Tibial nerve (tissue), 4 donors: ENCODE data around the gene GIMAP5. TPM values are rescaled to one million over a fixed set of nuclear protein-coding genes. Genes with fewer than 3 reads are reported as not detected.

Experiments used
- DNase-seq, 2 donors: peaks; one replicate each; pipeline ENCODE4 v3.0.0-alpha.2; 2019; ENCODE audit warnings: low spot score in 2 of 2
- H3K27ac ChIP-seq, 4 donors: fragments of 200-600 bp; sonication (generic) in 3 of 4; one replicate each; pipeline ENCODE4 v1.5.1; 2017 to 2019; ENCODE audit warnings: mild to moderate bottlenecking in 1 of 4
- H3K27me3 ChIP-seq, 2 donors: fragments of 200-600 bp; sonication (generic) in 1 of 2; one replicate each; pipeline versions ENCODE4 v1.5.1 to v1.6.0; 2017 to 2019
- H3K36me3 ChIP-seq, 3 donors: fragments of 200-600 bp; sonication (generic); one replicate each; pipeline ENCODE4 v1.5.1; 2018 to 2019
- H3K4me1 ChIP-seq, 4 donors: fragments of 200-600 bp; sonication (generic) in 3 of 4; one replicate each; pipeline ENCODE4 v1.5.1; 2017 to 2019
- H3K4me3 ChIP-seq, 4 donors: fragments of 200-600 bp; sonication (generic) in 3 of 4; one replicate each; pipeline ENCODE4 v1.5.1; 2017 to 2019; ENCODE audit warnings: mild to moderate bottlenecking in 1 of 4, moderate library complexity in 1 of 4
- H3K9me3 ChIP-seq, 4 donors: fragments of 200-600 bp; sonication (generic) in 3 of 4; one replicate each; pipeline ENCODE4 v1.5.1; 2017 to 2019
- EP300 ChIP-seq, 2 donors: sonication (generic); formaldehyde crosslinking; IDR thresholded peaks; one replicate each; pipeline ENCODE4 v1.6.1; 2017; ENCODE audit warnings: antibody characterized with exemption in 2 of 2, mild to moderate bottlenecking in 1 of 2
- POLR2A ChIP-seq, 2 donors: fragments of 450-650 bp; IDR thresholded peaks; one replicate each; pipeline ENCODE4 v1.6.1; 2017; ENCODE audit warnings: antibody characterized with exemption in 2 of 2, mild to moderate bottlenecking in 2 of 2, moderate library complexity in 2 of 2
- WGBS, 2 donors: methylation state at CpG; one replicate each; pipeline ENCODE4 v1.1.5; 2018; 5-methylcytosine and 5-hydroxymethylcytosine counted together
- total RNA-seq, 4 donors: library from RNA; depleted of rRNA; stranded (reverse); fragments of >200 nt; gene quantifications; one replicate each; pipeline ENCODE4 v1.1.0, GENCODE V29; 2016
- TF ChIP-seq, protein P1 (sequence below), 5 experiments: fragments of 200-600 bp in 3 of 5; fragments of 450-650 bp in 2 of 5; sonication (generic) in 3 of 5; IDR thresholded peaks; one replicate each; pipeline ENCODE4 v1.5.1; 2016 to 2019; ENCODE audit warnings: antibody characterized with exemption in 5 of 5, mild to moderate bottlenecking in 3 of 5, moderate library complexity in 2 of 5

GIMAP5 gene
- total RNA-seq, 4 donors from 2014 or later: 22.0 to 36.7 (median 33.4) TPM

DNA sequence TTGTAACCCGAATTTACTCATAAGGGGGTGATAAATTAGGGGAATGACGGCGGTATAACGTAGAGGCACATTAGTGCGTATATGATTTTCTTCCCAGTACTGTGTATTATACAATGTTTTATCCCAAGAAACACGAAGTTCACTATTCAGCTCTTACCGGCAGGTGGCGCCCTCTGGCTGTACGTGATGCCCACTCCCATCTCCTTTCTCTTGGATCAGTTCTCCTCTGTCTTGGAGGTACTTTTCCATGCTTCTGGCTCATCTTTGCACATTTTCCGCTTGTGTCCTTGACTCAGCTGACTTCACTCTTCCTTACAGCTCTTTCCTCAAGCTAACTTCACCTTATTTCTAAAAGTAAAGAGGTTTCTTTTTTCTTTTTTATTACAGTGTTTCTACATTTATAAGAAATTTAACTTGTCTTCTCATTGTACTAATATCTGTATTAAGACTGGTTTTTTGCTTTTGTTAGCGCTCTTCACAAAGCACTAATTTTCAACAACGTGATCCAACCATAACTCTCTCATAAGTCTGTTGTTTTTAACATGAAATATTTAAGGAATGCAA, 41.6 kb downstream of the GIMAP5 start:
- TF ChIP-seq, protein P1, sequence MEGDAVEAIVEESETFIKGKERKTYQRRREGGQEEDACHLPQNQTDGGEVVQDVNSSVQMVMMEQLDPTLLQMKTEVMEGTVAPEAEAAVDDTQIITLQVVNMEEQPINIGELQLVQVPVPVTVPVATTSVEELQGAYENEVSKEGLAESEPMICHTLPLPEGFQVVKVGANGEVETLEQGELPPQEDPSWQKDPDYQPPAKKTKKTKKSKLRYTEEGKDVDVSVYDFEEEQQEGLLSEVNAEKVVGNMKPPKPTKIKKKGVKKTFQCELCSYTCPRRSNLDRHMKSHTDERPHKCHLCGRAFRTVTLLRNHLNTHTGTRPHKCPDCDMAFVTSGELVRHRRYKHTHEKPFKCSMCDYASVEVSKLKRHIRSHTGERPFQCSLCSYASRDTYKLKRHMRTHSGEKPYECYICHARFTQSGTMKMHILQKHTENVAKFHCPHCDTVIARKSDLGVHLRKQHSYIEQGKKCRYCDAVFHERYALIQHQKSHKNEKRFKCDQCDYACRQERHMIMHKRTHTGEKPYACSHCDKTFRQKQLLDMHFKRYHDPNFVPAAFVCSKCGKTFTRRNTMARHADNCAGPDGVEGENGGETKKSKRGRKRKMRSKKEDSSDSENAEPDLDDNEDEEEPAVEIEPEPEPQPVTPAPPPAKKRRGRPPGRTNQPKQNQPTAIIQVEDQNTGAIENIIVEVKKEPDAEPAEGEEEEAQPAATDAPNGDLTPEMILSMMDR (IDR thresholded peaks at IDR 0.05): peak; percentile 70 to 81 (median 79)
- TF ChIP-seq POLR2A (IDR thresholded peaks at IDR 0.05): no peak
- H3K4me1 ChIP-seq: peaks cover 0 to 24% (median 0%) of the 10 kb centered on the region in 4 donors
- no peak overlapping the region for H3K27ac ChIP-seq
- DNase-seq: peak; percentile 74 to 90
- no peaks in the 10 kb centered on the region for H3K36me3 ChIP-seq
- no peak overlapping the region for H3K4me3 ChIP-seq
- peaks cover 0 to 7% (median 0%) of the 10 kb centered on the region in 4 donors for H3K9me3 ChIP-seq
- WGBS, 2 donors: 7 to 8% methylated on average over 12 of the region's 12 CpGs
- no peaks in the 10 kb centered on the region for H3K27me3 ChIP-seq

DNA sequence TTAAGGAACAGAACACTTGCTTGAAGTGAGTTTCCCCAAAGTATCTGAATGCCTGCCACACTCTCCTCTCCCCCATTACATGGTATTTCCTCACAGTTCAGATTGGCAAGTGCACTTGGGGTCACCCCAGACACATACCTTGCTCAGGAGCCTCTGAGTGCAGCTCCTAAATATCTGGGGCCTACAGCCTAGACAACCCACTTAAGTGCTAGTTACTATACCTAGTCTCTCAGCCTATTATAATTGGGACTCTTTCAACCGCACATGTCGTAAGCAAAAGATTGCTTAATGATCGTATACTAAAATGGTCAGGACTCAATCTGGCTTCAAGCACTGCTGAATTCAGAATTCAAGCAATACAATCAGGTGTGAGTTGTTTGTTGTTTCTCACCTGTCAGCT, 43.1 kb downstream of the GIMAP5 start:
- 58 to 65% methylated on average over 3 of the region's 3 CpGs for WGBS, 2 donors
- H3K36me3 ChIP-seq: no peaks in the 10 kb centered on the region
- no peak for TF ChIP-seq EP300 (IDR thresholded peaks at IDR 0.05)
- TF ChIP-seq, protein P1 (IDR thresholded peaks at IDR 0.05): no peak
- TF ChIP-seq POLR2A (IDR thresholded peaks at IDR 0.05): no peak
- H3K4me1 ChIP-seq: peaks cover 0 to 38% (median 5%) of the 10 kb centered on the region in 4 donors
- H3K4me3 ChIP-seq: no peak overlapping the region
- H3K9me3 ChIP-seq: no peaks in the 10 kb centered on the region
- peak overlapping the region in 1 of 4 donors; percentile 17 for H3K27ac ChIP-seq
- no peak for DNase-seq
- no peaks in the 10 kb centered on the region for H3K27me3 ChIP-seq

DNA sequence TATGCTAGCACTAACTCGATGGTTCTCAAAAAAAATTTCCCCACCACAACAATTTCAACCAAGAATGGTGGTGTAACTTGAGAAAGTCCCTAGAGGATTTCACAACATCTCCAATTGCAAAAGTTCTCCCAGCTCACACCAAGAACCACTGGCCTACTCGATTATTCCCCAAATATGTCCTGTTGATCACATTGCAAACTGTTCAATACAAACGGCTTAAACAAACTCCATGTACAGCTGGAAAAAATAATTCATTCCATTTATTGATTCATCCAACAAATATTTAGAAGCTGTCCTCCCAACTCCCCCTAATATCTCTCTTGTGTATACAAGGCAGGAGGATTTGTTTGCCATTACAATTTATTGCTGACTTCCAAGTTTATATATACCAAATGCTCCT, 43.9 kb downstream of the GIMAP5 start:
- Histone ChIP-seq H3K9me3 (no peaks in the 10 kb centered on the region), H3K36me3 (no peaks in the 10 kb centered on the region), H3K27me3 (no peaks in the 10 kb centered on the region), H3K27ac (peak overlapping the region in 2 of 4 donors; percentile 13 to 18), H3K4me3 (no peak overlapping the region), H3K4me1 (peaks cover 0 to 46% (median 5%) of the 10 kb centered on the region in 4 donors)
- peak in 1 of 2 donors; percentile 30 for DNase-seq
- 19 to 23% methylated on average over 3 of the region's 3 CpGs for whole genome bisulfite sequencing, 2 donors
- TF ChIP-seq EP300 (IDR thresholded peaks at IDR 0.05) (peak in 1 of 2 donors; percentile 66), POLR2A (IDR thresholded peaks at IDR 0.05) (no peak)

- Histone ChIP-seq H3K36me3 (no peaks in the 10 kb centered on the region), H3K4me1 (peaks cover 0 to 55% (median 5%) of the 10 kb centered on the region in 4 donors), H3K9me3 (no peaks in the 10 kb centered on the region), H3K27ac (no peak overlapping the region), H3K4me3 (no peak overlapping the region), H3K27me3 (no peaks in the 10 kb centered on the region)
- 79 to 89% methylated on average over 2 of the region's 2 CpGs for WGBS, 2 donors
- TF ChIP-seq, protein P1 (IDR thresholded peaks at IDR 0.05): no peak
- TF ChIP-seq EP300 (IDR thresholded peaks at IDR 0.05) (no peak), POLR2A (IDR thresholded peaks at IDR 0.05) (no peak)
- DNase-seq: no peak
These were observed 44.7 kb downstream of the GIMAP5 start for GRCh38 chr7:150781961-150782360.

DNA sequence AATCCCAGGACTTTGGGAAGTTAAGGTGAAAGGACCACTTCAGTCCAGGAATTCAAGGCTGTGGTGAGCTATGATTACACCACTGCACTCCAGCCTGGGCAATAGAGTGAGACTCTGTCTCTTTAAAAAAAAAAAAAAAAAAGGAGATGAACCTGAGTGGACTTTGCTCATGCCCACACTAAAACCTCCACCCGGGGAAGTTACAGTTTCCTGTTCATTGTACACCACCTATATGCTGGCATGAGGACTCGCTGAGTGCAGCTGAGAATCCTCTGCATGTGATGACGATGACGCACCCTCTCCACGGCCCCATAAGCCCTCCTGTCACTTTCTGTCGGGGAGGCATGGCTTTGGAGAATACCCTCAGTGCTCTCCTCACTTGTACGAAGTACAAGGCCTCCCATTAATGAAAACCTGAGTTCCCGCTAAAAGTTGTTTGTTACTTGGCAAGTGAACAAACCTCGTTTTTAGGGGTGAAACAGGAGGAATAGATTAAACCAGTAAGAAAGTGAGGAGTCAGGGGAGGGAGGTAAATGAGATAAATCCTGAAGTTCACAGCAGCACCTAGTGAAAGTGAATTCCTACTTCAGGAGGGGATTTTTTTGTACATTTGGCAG, 47.0 kb downstream of the GIMAP5 start:
- H3K27ac ChIP-seq: peak overlapping the region in 3 of 4 donors; percentile 63 to 82 (median 74)

More for the DNA sequence above, 47.0 kb downstream of the GIMAP5 start:
- H3K4me3 ChIP-seq: no peak overlapping the region
- no peaks in the 10 kb centered on the region for H3K9me3 ChIP-seq
- 61 to 67% methylated on average over 9 of the region's 9 CpGs for WGBS, 2 donors
- H3K27me3 ChIP-seq: no peaks in the 10 kb centered on the region
- H3K4me1 ChIP-seq: peaks cover 0 to 69% (median 18%) of the 10 kb centered on the region in 4 donors
- DNase-seq: no peak
- TF ChIP-seq EP300 (IDR thresholded peaks at IDR 0.05): no peak
- TF ChIP-seq, protein P1 (IDR thresholded peaks at IDR 0.05): no peak
- no peak for TF ChIP-seq POLR2A (IDR thresholded peaks at IDR 0.05)
- no peaks in the 10 kb centered on the region for H3K36me3 ChIP-seq
